A549 (cell line): Measurements from ENCODE around the gene TMEM158. TPM values are rescaled to one million over a fixed set of nuclear protein-coding genes. Genes with fewer than 3 reads are reported as not detected.
A peak's percentile ranks its signal among the peaks of the same experiment; 100 is the strongest.

Source experiments
- ATAC-seq, 2 experiments: fragments of 200-7000 bp in 1 of 2; fragments of >200 bp in 1 of 2; cut with Nextera tagmentation in 1 of 2; cut with Tn5 transposase in 1 of 2; 3 replicates each; pipeline versions ENCODE4 v1.8.0 to v1.9.1; 2018 to 2020; ENCODE audit warnings: mild to moderate bottlenecking in 1 of 2, moderate library complexity in 1 of 2
- CTCF ChIA-PET: fragments of 300-600 bp; sonication (Branson Sonifier 250); formaldehyde crosslinking; extraction: SDS; loops from one replicate; lab custom pipeline; 2021; ENCODE audit warnings: antibody characterized with exemption, inconsistent platforms; lab: Yijun Ruan, JAX
- POLR2A ChIA-PET: fragments of 350-600 bp; formaldehyde crosslinking; extraction: SDS; loops from one replicate; lab custom pipeline; 2021; ENCODE audit warnings: antibody characterized with exemption, inconsistent platforms; lab: Yijun Ruan, JAX
- DNase-seq, 2 experiments: peaks; one replicate each; pipeline versions ENCODE4 v3.0.0 to v3.0.0-alpha.2; 2011 to 2016; ENCODE audit warnings: low read depth in 1 of 2, low spot score in 1 of 2
- FAIRE-seq: peaks from 2 replicates; lab custom pipeline; 2011; peaks lifted over from hg19 to GRCh38; lab: Jason Lieb, UNC
- H3K27ac ChIP-seq, 2 experiments: fragments of >200 bp; sonication (Bioruptor Twin); formaldehyde crosslinking; 3 replicates each; pipeline ENCODE4 v1.5.1; 2016 to 2017
- H3K4me1 ChIP-seq: fragments of >200 bp; sonication (Bioruptor Twin); formaldehyde crosslinking; 3 replicates; pipeline ENCODE4 v1.6.1; 2016
- H3K4me2 ChIP-seq: fragments of >200 bp; sonication (Bioruptor Twin); formaldehyde crosslinking; 3 replicates; pipeline ENCODE4 v1.6.1; 2016
- H3K4me3 ChIP-seq: fragments of >200 bp; sonication (Bioruptor Twin); formaldehyde crosslinking; 3 replicates; pipeline ENCODE4 v1.5.1; 2016
- H3K9me3 ChIP-seq: fragments of >200 bp; sonication (Bioruptor Twin); formaldehyde crosslinking; 3 replicates; pipeline ENCODE4 v1.6.1; 2016
- BCL3 ChIP-seq: fragments of >200 bp; sonication (Bioruptor Twin); formaldehyde crosslinking; IDR thresholded peaks from 3 replicates; pipeline ENCODE4 v1.6.1; 2016
- CBX2 ChIP-seq: fragments of 200-600 bp; sonication (generic); IDR thresholded peaks from 2 replicates; pipeline ENCODE4 v1.6.1; 2016; ENCODE audit warnings: low read depth, mild to moderate bottlenecking, borderline replicate concordance
- CEBPB ChIP-seq, 2 experiments: fragments of >200 bp in 1 of 2; sonication (Bioruptor Twin) in 1 of 2; formaldehyde crosslinking in 1 of 2; IDR thresholded peaks; 2 replicates each; pipeline ENCODE4 v1.6.1; 2012 to 2016
- FOSL2 ChIP-seq, 2 experiments: fragments of 450-650 bp in 1 of 2; fragments of >200 bp in 1 of 2; sonication (Bioruptor Twin) in 1 of 2; formaldehyde crosslinking; IDR thresholded peaks; 2 replicates each; pipeline versions ENCODE4 v1.5.0 to v1.6.1; 2016 to 2020; ENCODE audit warnings: mild to moderate bottlenecking in 1 of 2, moderate library complexity in 1 of 2
- HEYL ChIP-seq: fragments of 250-450 bp; sonication (Bioruptor Pico); IDR thresholded peaks from 2 replicates; pipeline ENCODE4 v1.8.0; 2021; ENCODE audit warnings: mild to moderate bottlenecking, moderate library complexity
- HOXB13 ChIP-seq: fragments of 250-450 bp; sonication (Bioruptor Pico); IDR thresholded peaks from 2 replicates; pipeline ENCODE4 v1.5.0; 2020; ENCODE audit warnings: low read depth, mild to moderate bottlenecking, moderate library complexity
- JUNB ChIP-seq: fragments of >200 bp; sonication (Bioruptor Twin); formaldehyde crosslinking; IDR thresholded peaks from 2 replicates; pipeline ENCODE4 v1.6.1; 2016
- MAFK ChIP-seq: fragments of 450-650 bp; IDR thresholded peaks from 2 replicates; pipeline ENCODE4 v1.6.1; 2014; ENCODE audit not compliant: partially characterized antibody
- PHF8 ChIP-seq: fragments of 200-600 bp; sonication (generic); IDR thresholded peaks from 2 replicates; pipeline ENCODE4 v1.6.1; 2016; ENCODE audit warnings: low read depth, mild to moderate bottlenecking, antibody characterized with exemption, moderate library complexity, borderline replicate concordance
- RFX5 ChIP-seq: fragments of 450-650 bp; IDR thresholded peaks from 2 replicates; pipeline ENCODE4 v1.7.1; 2014; ENCODE audit warnings: antibody characterized with exemption, mild to moderate bottlenecking, moderate library complexity
- TFCP2L1 ChIP-seq: fragments of 250-450 bp; sonication (Bioruptor Pico); IDR thresholded peaks from 2 replicates; pipeline ENCODE4 v1.5.0; 2021; ENCODE audit warnings: mild to moderate bottlenecking
- TP53 ChIP-seq: fragments of 250-450 bp; sonication (Bioruptor Pico); IDR thresholded peaks from 2 replicates; pipeline ENCODE4 v1.5.0; 2021; ENCODE audit warnings: mild to moderate bottlenecking, moderate library complexity
- ZC3H11A ChIP-seq: fragments of 450-650 bp; IDR thresholded peaks from 2 replicates; pipeline ENCODE4 v1.6.1; 2014; ENCODE audit warnings: antibody characterized with exemption, mild to moderate bottlenecking
- ZFP36 ChIP-seq: fragments of 450-650 bp; IDR thresholded peaks from 2 replicates; pipeline ENCODE4 v1.6.1; 2014; ENCODE audit warnings: borderline replicate concordance; ENCODE audit not compliant: partially characterized antibody
- ZNF302 ChIP-seq: fragments of 250-450 bp; sonication (Bioruptor Pico); IDR thresholded peaks from 2 replicates; pipeline ENCODE4 v1.9.0; 2021; ENCODE audit warnings: inconsistent platforms, mild to moderate bottlenecking, moderate library complexity
- ZSCAN20 ChIP-seq: fragments of 250-450 bp; sonication (Bioruptor Pico); IDR thresholded peaks from 2 replicates; pipeline ENCODE4 v1.8.0; 2022; ENCODE audit warnings: mild to moderate bottlenecking, moderate library complexity
- WGBS: methylation state at CpG from one replicate; pipeline ENCODE4 v1.1.6; 2017; ENCODE audit errors: missing lambda C conversion rate; 5-methylcytosine and 5-hydroxymethylcytosine counted together
- polyA plus RNA-seq, 4 experiments: library from polyadenylated mRNA; depleted of rRNA in 3 of 4; stranded (reverse); fragments of >200 nt; fragmentation: RNase III in 1 of 4; extraction: RNeasy Plus Mini Kit Qiagen cat#74134 plus additional on column Dnase treatment in 1 of 4; gene quantifications; 2 replicates in 3 of 4; 3 replicates in 1 of 4; pipeline ENCODE4 v1.2.3, GENCODE V29; 2011 to 2017
- TF ChIP-seq, protein P1 (sequence below): fragments of 450-650 bp; IDR thresholded peaks from 2 replicates; pipeline ENCODE4 v1.6.1; 2014; ENCODE audit warnings: antibody characterized with exemption
- TF ChIP-seq, protein P2 (sequence below): fragments of 250-450 bp; sonication (Bioruptor Pico); IDR thresholded peaks from 2 replicates; pipeline ENCODE4 v1.5.0; 2021; ENCODE audit warnings: mild to moderate bottlenecking, moderate library complexity, borderline replicate concordance
- TF ChIP-seq, protein P3 (sequence below): IDR thresholded peaks from 2 replicates; pipeline ENCODE4 v1.6.1; 2012; ENCODE audit warnings: low read depth, borderline replicate concordance

The TMEM158 gene
- polyA plus RNA-seq, 2 of the 4 experiments (the other 2 are of a cell fraction), result 1.8 to 3.4 TPM

DNA sequence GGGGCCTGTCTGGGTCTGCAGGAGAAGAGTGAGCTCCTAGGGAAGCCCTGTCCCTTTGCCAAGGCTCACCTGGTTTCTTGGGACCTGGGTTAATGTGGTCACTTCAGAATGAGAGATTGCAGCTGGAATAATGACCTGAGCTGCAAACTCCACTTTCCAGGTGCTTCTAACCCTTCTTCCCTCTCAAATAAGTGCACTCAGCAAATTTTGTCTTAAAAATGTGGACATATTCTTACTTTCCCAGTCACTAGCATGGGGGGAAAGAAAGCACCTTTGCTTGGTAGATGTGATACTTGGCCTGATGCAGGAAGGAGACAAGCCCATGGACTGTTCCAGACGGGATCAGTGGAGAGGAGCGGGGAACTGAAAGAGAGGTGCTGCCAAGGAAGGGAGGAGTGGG, 41.0 kb downstream of the TMEM158 start:
- Histone ChIP-seq H3K9me3 (no peaks in the 10 kb centered on the region), H3K27ac (peak overlapping the region in 1 of 2 experiments; percentile 86; a peak in 3 of 6 replicates), H3K4me2 (no peak overlapping the region), H3K4me3 (no peak overlapping the region), H3K4me1 (peaks cover 17% of the 10 kb centered on the region)
- no peak for FAIRE-seq
- TF ChIP-seq MAFK, result peak; percentile 57
- no peak for TF ChIP-seq JUNB
- ATAC-seq, result no peak
- 92% methylated on average over 2 of the region's 2 CpGs for WGBS
- POLR2A ChIA-PET, result no interaction called here
- no peak for DNase-seq
- CTCF ChIA-PET, result interaction anchor here (0.5 kb wide), 1 partner anchor 1710 kb away, joined by 3 read pairs; no protein-coding TSS in a partner anchor

GRCh38 chr3:45183872-45184262, 42.2 kb downstream of the TMEM158 start:
- WGBS, result 87% methylated on average over 4 of the region's 7 CpGs
- Histone ChIP-seq H3K4me1 (peaks cover 17% of the 10 kb centered on the region), H3K4me2 (no peak overlapping the region), H3K27ac (peak overlapping the region; percentile 64 to 86), H3K4me3 (no peak overlapping the region), H3K9me3 (no peaks in the 10 kb centered on the region)
- no peak for ATAC-seq
- TF ChIP-seq, protein P1, sequence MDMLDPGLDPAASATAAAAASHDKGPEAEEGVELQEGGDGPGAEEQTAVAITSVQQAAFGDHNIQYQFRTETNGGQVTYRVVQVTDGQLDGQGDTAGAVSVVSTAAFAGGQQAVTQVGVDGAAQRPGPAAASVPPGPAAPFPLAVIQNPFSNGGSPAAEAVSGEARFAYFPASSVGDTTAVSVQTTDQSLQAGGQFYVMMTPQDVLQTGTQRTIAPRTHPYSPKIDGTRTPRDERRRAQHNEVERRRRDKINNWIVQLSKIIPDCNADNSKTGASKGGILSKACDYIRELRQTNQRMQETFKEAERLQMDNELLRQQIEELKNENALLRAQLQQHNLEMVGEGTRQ, result no peak
- TF ChIP-seq JUNB (no peak), ZSCAN20 (no peak), ZC3H11A (no peak), CBX2 (no peak), HOXB13 (CRISPR knock-in tag) (no peak), ZNF302 (CRISPR knock-in tag) (no peak), HEYL (CRISPR knock-in tag) (no peak), ZFP36 (no peak), RFX5 (no peak), TFCP2L1 (no peak), CEBPB (IDR thresholded peaks at IDR 0.05) (no peak), BCL3 (no peak), PHF8 (no peak), FOSL2 (IDR thresholded peaks at IDR 0.05) (no peak), FOSL2 (CRISPR knock-in tag; IDR thresholded peaks at IDR 0.05) (no peak), TP53 (no peak)
- TF ChIP-seq, protein P2, sequence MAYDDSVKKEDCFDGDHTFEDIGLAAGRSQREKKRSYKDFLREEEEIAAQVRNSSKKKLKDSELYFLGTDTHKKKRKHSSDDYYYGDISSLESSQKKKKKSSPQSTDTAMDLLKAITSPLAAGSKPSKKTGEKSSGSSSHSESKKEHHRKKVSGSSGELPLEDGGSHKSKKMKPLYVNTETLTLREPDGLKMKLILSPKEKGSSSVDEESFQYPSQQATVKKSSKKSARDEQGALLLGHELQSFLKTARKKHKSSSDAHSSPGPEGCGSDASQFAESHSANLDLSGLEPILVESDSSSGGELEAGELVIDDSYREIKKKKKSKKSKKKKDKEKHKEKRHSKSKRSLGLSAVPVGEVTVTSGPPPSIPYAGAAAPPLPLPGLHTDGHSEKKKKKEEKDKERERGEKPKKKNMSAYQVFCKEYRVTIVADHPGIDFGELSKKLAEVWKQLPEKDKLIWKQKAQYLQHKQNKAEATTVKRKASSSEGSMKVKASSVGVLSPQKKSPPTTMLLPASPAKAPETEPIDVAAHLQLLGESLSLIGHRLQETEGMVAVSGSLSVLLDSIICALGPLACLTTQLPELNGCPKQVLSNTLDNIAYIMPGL (CRISPR knock-in tag), result no peak
- TF ChIP-seq, protein P3, sequence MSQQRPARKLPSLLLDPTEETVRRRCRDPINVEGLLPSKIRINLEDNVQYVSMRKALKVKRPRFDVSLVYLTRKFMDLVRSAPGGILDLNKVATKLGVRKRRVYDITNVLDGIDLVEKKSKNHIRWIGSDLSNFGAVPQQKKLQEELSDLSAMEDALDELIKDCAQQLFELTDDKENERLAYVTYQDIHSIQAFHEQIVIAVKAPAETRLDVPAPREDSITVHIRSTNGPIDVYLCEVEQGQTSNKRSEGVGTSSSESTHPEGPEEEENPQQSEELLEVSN, result no peak
- ChIA-PET CTCF (interaction anchor here (0.9 to 1.9 kb wide), 3 partner anchors 13 to 143 kb away, joined by 3 to 8 read pairs (median 6); no protein-coding TSS in a partner anchor), POLR2A (no interaction called here)
- FAIRE-seq, result no peak
- no peak for DNase-seq
